Fibroblast of skin of scalp (primary cell): ENCODE measurements around the gene TUBB1.
"Not testable (repeated sequence)": the region's sequence is repeated elsewhere in the genome, so short reads cannot be mapped to it uniquely, and the experiment has no call there.

Experiments
- DNase-seq: peaks from one replicate; pipeline ENCODE4 v3.0.0-alpha.2; 2013

TUBB1 gene

GRCh38 chr20:59024111-59024530 is 4.9 kb downstream of the TUBB1 start:
- DNase-seq: no peak

- DNase-seq: no peak
Observed at GRCh38 chr20:59025086-59025485, 5.9 kb downstream of the TUBB1 start.

- no peak for DNase-seq
Observed at GRCh38 chr20:59025511-59025910, 6.3 kb downstream of the TUBB1 start.

- no peak for DNase-seq
Observed at GRCh38 chr20:59026904-59027740, 7.9 kb downstream of the TUBB1 start.

DNA sequence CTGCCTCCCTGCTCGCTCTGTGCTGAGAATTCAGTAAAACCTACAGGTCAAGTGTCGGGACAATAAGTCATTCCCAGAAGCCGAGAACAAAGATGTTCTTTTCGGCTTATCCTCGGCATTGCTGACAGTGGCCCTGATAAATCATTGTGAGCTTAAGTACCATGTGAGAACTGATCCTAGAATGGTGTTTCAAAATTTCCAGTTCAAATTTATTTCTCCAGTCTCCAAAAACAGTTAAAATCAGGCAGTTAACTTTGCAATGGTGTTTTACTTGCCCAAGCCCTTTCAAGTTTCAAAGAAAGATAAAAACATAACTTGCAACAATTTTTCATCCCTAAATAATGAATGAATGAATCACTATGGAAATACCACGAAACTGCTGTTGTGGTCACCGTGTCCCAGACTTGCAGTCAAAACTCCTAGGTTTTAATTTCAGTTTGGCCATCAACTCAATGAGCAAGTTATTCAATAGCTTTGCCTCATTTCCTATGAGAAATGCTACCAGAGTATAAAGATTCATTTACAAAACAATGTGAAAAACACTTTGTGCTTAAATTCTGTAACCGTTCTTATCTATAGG is 8.6 kb downstream of the TUBB1 start:
- DNase-seq: peak; percentile 65

DNA sequence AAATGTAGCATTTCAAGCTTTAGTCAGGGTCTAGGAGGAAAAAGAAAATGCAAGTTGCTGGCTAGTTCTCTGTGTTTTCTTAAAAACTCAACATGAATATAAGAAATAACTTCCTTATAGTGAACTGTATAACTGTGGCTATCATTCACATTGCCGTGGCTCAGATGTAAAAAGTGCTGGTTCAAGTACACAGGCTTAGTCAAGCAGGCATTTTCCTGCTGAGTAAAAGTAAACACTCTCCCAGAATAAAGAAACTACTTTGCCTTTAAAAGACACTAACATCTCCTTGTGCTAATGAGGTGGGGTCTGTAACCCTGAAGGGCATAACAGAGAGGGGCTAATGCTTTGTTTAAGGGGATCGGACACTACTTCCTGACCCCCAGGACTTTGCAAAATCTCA is 9.6 kb downstream of the TUBB1 start:
- no peak for DNase-seq

GRCh38 chr20:59030911-59031563 is 11.8 kb downstream of the TUBB1 start:
- DNase-seq: no peak

DNA sequence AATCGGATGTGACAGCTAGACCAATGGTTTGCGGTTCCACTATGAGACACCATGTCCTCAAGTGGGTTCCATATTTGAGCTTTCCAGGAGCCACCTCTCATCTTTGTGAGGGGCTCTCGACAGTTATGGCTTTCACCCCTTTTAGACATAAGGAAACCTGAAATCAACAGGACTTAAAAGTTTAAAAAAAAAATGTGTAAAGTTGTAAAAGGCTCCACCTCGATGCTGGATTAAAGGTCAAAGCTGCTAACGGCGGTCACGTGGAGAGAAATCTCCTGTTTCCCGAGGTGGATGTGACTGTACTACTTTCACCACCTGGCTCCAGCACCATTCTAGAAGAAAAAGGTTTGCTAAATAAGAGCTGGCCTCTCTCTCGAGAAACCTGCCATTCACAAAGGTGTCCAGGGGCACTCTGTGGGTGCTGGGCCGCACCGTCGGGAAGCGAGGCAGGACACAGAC is 12.4 kb downstream of the TUBB1 start:
- DNase-seq: no peak

GRCh38 chr20:59032023-59032712 is 12.9 kb downstream of the TUBB1 start, which contains the start of gene ATP5F1E:
Gene ATP5F1E (minus strand): TSS chr20:59032335. CDS start chr20:59032251, 84 bp downstream.
- peak; percentile 96 for DNase-seq

GRCh38 chr20:59032713-59033059 is 13.5 kb downstream of the TUBB1 start:
- peak; percentile 47 for DNase-seq

DNA sequence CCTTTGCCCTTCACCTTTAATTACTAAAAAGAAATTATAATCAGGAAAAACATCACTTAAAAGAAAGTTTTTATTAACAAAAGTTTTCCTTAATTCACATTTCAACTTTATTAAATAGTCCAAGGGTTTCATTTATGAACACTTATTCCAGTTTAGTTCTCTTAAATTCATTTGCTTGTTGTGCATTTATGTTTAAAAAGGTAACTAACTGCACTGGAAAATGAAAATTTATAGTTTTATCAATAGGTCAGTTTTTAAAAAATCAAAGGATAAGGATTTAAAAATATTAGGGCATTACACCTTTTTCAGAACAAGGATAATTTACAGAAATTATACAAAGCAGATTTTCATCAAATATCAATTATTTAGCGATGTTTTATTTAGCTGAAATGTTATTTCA is 13.9 kb downstream of the TUBB1 start:
- DNase-seq: no peak

GRCh38 chr20:59033616-59034165 is 14.5 kb downstream of the TUBB1 start:
- no peak for DNase-seq

DNA sequence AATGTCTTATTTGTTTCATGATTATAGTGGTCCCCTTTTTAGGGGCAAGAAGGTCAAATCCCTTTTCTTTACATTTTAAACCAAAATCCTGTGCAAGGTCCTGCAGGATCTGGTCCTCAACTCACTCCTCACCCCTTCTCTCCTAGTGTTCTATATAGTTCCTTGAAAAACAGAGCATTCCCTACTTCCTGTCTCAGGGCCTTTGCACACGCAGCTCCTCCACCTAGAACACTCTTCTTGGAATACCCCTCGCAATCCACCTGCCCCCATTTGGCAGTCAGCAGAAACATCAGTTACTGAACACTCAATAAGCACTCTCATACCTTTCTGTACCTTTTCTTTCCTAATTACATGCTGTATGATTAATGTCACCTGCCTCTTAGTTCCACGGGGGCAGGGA is 16.2 kb downstream of the TUBB1 start:
- no peak for DNase-seq

DNA sequence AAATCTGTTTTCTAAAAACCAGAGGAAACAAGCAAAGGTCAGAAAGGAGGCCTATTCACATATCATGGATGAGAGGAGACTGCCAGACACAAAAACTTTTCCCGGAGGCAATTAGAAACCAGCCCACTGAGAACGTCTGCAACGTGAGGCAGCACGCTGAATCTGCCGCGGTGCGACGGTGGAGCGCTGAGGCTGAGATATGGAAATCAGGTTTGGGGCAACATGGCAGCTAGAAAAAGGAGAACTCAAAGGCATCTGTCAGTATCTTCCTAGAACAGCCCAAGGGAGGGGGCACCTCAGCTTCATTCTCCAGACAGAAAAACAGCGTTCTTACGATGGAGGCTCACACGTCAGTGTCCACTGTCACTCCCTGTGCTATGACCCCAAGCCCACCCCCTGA is 18.2 kb downstream of the TUBB1 start:
- no peak for DNase-seq

GRCh38 chr20:59039233-59039632 is 20.0 kb downstream of the TUBB1 start:
- DNase-seq: no peak

DNA sequence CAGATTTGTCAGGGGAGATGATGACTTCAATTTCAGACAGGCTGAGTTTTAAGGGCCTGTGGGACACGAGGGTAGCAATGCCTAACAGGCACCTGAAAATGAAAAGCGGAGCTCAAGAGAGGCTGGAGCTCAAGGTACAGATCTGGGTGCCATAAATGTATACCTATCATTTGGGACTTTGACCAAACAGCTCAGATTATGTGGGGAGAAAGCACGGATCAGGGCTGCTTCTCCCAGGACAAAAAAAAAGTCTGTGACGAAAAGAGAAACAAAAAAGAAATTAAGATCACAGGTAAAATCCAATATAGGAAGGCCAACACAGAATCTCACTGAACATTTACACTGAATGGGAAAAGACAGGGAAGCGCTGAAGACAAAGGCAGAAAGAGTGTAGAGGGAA is 21.4 kb downstream of the TUBB1 start:
- no peak for DNase-seq

- not testable (repeated sequence) for DNase-seq
Observed at GRCh38 chr20:59041487-59041886, 22.3 kb downstream of the TUBB1 start.

GRCh38 chr20:59042151-59042795 is 23.0 kb downstream of the TUBB1 start, which contains the start of gene PRELID3B:
Gene PRELID3B (minus strand): TSS chr20:59042786. CDS start chr20:59042730, 56 bp downstream.
- DNase-seq: peak; percentile 19

DNA sequence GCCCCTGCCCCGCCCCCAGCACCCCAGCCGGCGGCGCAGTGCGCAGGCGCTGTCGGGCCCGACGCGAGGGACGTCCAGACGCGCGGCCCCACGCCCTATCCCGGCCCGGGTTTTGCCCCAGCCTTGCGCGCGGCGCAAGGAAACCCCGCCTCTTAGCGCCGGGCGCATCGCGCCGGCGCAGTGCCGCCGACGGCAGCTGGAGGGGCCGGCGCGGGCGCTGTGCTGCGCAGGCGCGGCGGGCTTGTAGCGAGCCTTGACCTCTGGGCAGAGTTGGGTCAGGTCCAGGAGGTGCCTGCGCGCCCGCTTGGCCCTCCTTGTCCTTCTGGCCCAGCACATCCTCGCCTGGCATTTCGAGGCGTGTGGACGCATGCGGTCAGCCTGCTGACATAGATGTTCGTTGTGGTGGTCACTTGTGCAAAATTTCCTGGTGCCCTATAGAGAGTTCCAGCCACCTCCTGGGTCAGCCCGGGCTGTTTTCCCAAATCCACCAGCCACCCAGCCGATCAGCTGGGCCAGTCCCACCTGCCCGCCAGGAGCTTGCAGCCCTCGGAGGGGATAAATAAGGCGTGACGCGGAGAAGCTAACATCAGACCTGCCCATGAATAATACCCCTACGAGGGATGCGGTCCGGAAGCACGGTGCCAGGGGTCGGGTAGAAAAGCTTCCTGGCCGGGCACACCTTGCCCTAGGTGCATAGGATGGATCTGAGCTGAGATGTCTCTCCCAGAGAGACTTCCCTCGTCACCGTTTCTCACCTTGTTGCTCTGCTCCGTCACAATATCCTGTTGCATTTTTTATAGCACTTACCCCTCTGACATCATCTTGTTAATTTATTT is 23.8 kb downstream of the TUBB1 start:
- DNase-seq: peak; percentile 94

GRCh38 chr20:59043698-59044097 is 24.5 kb downstream of the TUBB1 start:
- DNase-seq: peak; percentile 33

- no peak for DNase-seq
Observed at GRCh38 chr20:59044295-59044694, 25.1 kb downstream of the TUBB1 start.
